ENCODE data around the gene VPS8. TPM values are rescaled to one million over a fixed set of nuclear protein-coding genes. Genes with fewer than 3 reads are reported as not detected.

Gene VPS8
- total RNA-seq, 3 donors from 2014 or later: 52.2 to 86.3 (median 61.9) TPM

GRCh38 chr3:184800349-184800930 is 11.5 kb upstream of the VPS8 start:
- H3K9me3 ChIP-seq: no peaks in the 10 kb centered on the region
- intact Hi-C loops (cut with DNase I; ENCODE audit: low total_unique reads): no loop called here
- no peak overlapping the region for H3K4me3 ChIP-seq
- no peak overlapping the region for H3K27ac ChIP-seq
- H3K36me3 ChIP-seq: no peaks in the 10 kb centered on the region
- H3K4me1 ChIP-seq: no peaks in the 10 kb centered on the region
- no peak for TF ChIP-seq CTCF (IDR thresholded peaks at IDR 0.05)
- TF ChIP-seq POLR2A (IDR thresholded peaks at IDR 0.05): no peak
- no peak for TF ChIP-seq POLR2AphosphoS5 (IDR thresholded peaks at IDR 0.05)
- no peak for DNase-seq (ENCODE audit: low spot score in 2 of 2)
- H3K27me3 ChIP-seq: no peaks in the 10 kb centered on the region

GRCh38 chr3:184801241-184801785 is 10.7 kb upstream of the VPS8 start:
- TF ChIP-seq POLR2AphosphoS5 (IDR thresholded peaks at IDR 0.05): no peak
- no peak for TF ChIP-seq POLR2A (IDR thresholded peaks at IDR 0.05)
- no peak for TF ChIP-seq CTCF (IDR thresholded peaks at IDR 0.05)
- Histone ChIP-seq H3K27me3 (no peaks in the 10 kb centered on the region), H3K36me3 (no peaks in the 10 kb centered on the region), H3K9me3 (no peaks in the 10 kb centered on the region), H3K27ac (no peak overlapping the region), H3K4me3 (no peak overlapping the region), H3K4me1 (no peaks in the 10 kb centered on the region)
- intact Hi-C loops (cut with DNase I; ENCODE audit: low total_unique reads): no loop called here
- no peak for DNase-seq (ENCODE audit: low spot score in 2 of 2)

GRCh38 chr3:184802150-184802549 is 9.8 kb upstream of the VPS8 start:
- no peak for TF ChIP-seq CTCF (IDR thresholded peaks at IDR 0.05)
- TF ChIP-seq POLR2AphosphoS5 (IDR thresholded peaks at IDR 0.05): no peak
- no peak for TF ChIP-seq POLR2A (IDR thresholded peaks at IDR 0.05)

GRCh38 chr3:184804801-184805200 is 7.2 kb upstream of the VPS8 start:
- no peaks in the 10 kb centered on the region for H3K9me3 ChIP-seq
- no peaks in the 10 kb centered on the region for H3K27me3 ChIP-seq
- no peak overlapping the region for H3K27ac ChIP-seq
- TF ChIP-seq POLR2A (IDR thresholded peaks at IDR 0.05) (no peak), POLR2AphosphoS5 (IDR thresholded peaks at IDR 0.05) (no peak), CTCF (IDR thresholded peaks at IDR 0.05) (no peak)
- H3K36me3 ChIP-seq: no peaks in the 10 kb centered on the region
- DNase-seq (ENCODE audit: low spot score in 2 of 2): no peak
- H3K4me1 ChIP-seq: no peaks in the 10 kb centered on the region
- intact Hi-C loops (cut with DNase I; ENCODE audit: low total_unique reads): no loop called here
- no peak overlapping the region for H3K4me3 ChIP-seq

More at GRCh38 chr3:184802150-184802549, 9.8 kb upstream of the VPS8 start:
- Histone ChIP-seq H3K27ac (no peak overlapping the region), H3K4me1 (no peaks in the 10 kb centered on the region), H3K4me3 (no peak overlapping the region), H3K9me3 (no peaks in the 10 kb centered on the region), H3K36me3 (no peaks in the 10 kb centered on the region), H3K27me3 (no peaks in the 10 kb centered on the region)
- intact Hi-C loops (cut with DNase I; ENCODE audit: low total_unique reads): no loop called here
- DNase-seq (ENCODE audit: low spot score in 2 of 2): no peak

- intact Hi-C loops (cut with DNase I; ENCODE audit: low total_unique reads): no loop called here
- TF ChIP-seq POLR2A (IDR thresholded peaks at IDR 0.05) (no peak), CTCF (IDR thresholded peaks at IDR 0.05) (no peak), POLR2AphosphoS5 (IDR thresholded peaks at IDR 0.05) (no peak)
- H3K27ac ChIP-seq: no peak overlapping the region
- H3K4me3 ChIP-seq: no peak overlapping the region
- H3K36me3 ChIP-seq: no peaks in the 10 kb centered on the region
- no peaks in the 10 kb centered on the region for H3K9me3 ChIP-seq
- DNase-seq (ENCODE audit: low spot score in 2 of 2): no peak
- H3K27me3 ChIP-seq: no peaks in the 10 kb centered on the region
- no peaks in the 10 kb centered on the region for H3K4me1 ChIP-seq
These were observed 6.5 kb upstream of the VPS8 start for GRCh38 chr3:184805351-184806038.

All from breast epithelium (tissue), 4 donors.